Suprapubic skin (tissue), 4 donors: ENCODE results near the gene OR51B4. TPM values are rescaled to one million over a fixed set of nuclear protein-coding genes. Genes with fewer than 3 reads are reported as not detected.

Experiments
- DNase-seq, 2 donors: peaks; one replicate each; pipeline ENCODE4 v3.0.0-alpha.2; 2019; ENCODE audit warnings: low spot score in 2 of 2
- H3K27ac ChIP-seq: fragments of 200-600 bp; sonication (generic); one replicate; pipeline ENCODE4 v1.5.1; 2019
- H3K27me3 ChIP-seq: fragments of 200-600 bp; sonication (generic); one replicate; pipeline ENCODE4 v1.5.1; 2019
- H3K36me3 ChIP-seq: fragments of 200-600 bp; sonication (generic); one replicate; pipeline ENCODE4 v1.5.1; 2019
- H3K4me1 ChIP-seq: fragments of 200-600 bp; sonication (generic); one replicate; pipeline ENCODE4 v1.5.1; 2019
- H3K4me3 ChIP-seq: fragments of 200-600 bp; sonication (generic); one replicate; pipeline ENCODE4 v1.5.1; 2019; ENCODE audit warnings: mild to moderate bottlenecking
- H3K9me3 ChIP-seq: fragments of 200-600 bp; sonication (generic); one replicate; pipeline ENCODE4 v1.5.1; 2019
- EP300 ChIP-seq: sonication (generic); formaldehyde crosslinking; IDR thresholded peaks from one replicate; pipeline ENCODE4 v1.6.1; 2017; ENCODE audit warnings: antibody characterized with exemption
- POLR2A ChIP-seq, 2 donors: fragments of 450-650 bp; IDR thresholded peaks; one replicate each; pipeline ENCODE4 v1.6.1; 2017; ENCODE audit warnings: antibody characterized with exemption in 2 of 2, mild to moderate bottlenecking in 2 of 2, moderate library complexity in 2 of 2
- POLR2AphosphoS5 ChIP-seq, 3 donors: sonication (generic); formaldehyde crosslinking; IDR thresholded peaks; one replicate each; pipeline ENCODE4 v1.6.1; 2017; ENCODE audit warnings: antibody characterized with exemption in 3 of 3
- WGBS: methylation state at CpG from one replicate; pipeline ENCODE4 v1.1.5; 2018; 5-methylcytosine and 5-hydroxymethylcytosine counted together
- total RNA-seq, 4 donors: library from RNA; depleted of rRNA; stranded (reverse); fragments of >200 nt; gene quantifications; one replicate each; pipeline ENCODE4 v1.1.0, GENCODE V29; 2016
- TF ChIP-seq, protein P1 (sequence below), 2 donors: fragments of 200-600 bp in 1 of 2; fragments of 450-650 bp in 1 of 2; sonication (generic) in 1 of 2; IDR thresholded peaks; one replicate each; pipeline ENCODE4 v1.5.1; 2016 to 2019; ENCODE audit warnings: antibody characterized with exemption in 2 of 2, mild to moderate bottlenecking in 1 of 2, moderate library complexity in 1 of 2

The OR51B4 gene
- total RNA-seq, 4 donors from 2014 or later: not detected

DNA sequence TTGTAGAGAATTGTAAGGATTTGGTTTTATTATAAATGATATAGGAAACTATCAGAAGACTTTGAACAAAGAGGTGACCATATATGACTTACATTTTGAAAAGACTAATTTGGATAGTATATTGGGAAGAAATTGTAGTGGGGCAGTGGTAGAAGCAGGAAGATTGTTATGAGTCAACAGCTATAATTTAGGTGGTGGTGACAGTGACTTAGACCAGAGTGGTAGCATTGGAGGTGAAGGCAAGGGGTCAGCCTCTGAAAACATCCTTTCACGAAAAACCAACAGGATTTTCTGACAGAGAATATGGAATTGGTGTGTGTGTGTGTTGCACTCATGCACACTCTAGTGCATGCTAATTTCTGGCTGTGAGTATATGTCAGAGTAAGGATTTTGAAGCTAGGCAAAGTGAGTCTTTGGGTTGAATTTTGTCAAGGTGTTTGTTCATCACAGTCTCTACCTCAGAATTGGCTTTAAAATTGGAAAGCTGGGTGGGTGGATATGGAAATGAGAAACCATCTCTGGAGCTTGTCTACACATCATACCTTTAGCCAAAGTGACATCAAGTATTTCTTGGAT lies 23.9 kb downstream of the OR51B4 start:
- no peak for DNase-seq
- no peaks in the 10 kb centered on the region for H3K36me3 ChIP-seq
- no peaks in the 10 kb centered on the region for H3K4me1 ChIP-seq
- no peaks in the 10 kb centered on the region for H3K9me3 ChIP-seq
- WGBS: 80% methylated on average over 1 of the region's 1 CpG
- H3K27me3 ChIP-seq: no peaks in the 10 kb centered on the region
- TF ChIP-seq, protein P1, sequence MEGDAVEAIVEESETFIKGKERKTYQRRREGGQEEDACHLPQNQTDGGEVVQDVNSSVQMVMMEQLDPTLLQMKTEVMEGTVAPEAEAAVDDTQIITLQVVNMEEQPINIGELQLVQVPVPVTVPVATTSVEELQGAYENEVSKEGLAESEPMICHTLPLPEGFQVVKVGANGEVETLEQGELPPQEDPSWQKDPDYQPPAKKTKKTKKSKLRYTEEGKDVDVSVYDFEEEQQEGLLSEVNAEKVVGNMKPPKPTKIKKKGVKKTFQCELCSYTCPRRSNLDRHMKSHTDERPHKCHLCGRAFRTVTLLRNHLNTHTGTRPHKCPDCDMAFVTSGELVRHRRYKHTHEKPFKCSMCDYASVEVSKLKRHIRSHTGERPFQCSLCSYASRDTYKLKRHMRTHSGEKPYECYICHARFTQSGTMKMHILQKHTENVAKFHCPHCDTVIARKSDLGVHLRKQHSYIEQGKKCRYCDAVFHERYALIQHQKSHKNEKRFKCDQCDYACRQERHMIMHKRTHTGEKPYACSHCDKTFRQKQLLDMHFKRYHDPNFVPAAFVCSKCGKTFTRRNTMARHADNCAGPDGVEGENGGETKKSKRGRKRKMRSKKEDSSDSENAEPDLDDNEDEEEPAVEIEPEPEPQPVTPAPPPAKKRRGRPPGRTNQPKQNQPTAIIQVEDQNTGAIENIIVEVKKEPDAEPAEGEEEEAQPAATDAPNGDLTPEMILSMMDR (IDR thresholded peaks at IDR 0.05): no peak
- TF ChIP-seq EP300 (no peak), POLR2AphosphoS5 (IDR thresholded peaks at IDR 0.05) (no peak), POLR2A (IDR thresholded peaks at IDR 0.05) (no peak)
- H3K4me3 ChIP-seq: no peak overlapping the region
- H3K27ac ChIP-seq: no peak overlapping the region

- no peaks in the 10 kb centered on the region for H3K36me3 ChIP-seq
- no peak overlapping the region for H3K27ac ChIP-seq
- no peaks in the 10 kb centered on the region for H3K27me3 ChIP-seq
- H3K4me1 ChIP-seq: no peaks in the 10 kb centered on the region
- H3K9me3 ChIP-seq: no peaks in the 10 kb centered on the region
- no peak for TF ChIP-seq POLR2A (IDR thresholded peaks at IDR 0.05)
- TF ChIP-seq, protein P1 (IDR thresholded peaks at IDR 0.05): no peak
- no peak for TF ChIP-seq EP300
- no peak for TF ChIP-seq POLR2AphosphoS5 (IDR thresholded peaks at IDR 0.05)
- WGBS: 83% methylated on average over 2 of the region's 2 CpGs
- DNase-seq: no peak
- H3K4me3 ChIP-seq: no peak overlapping the region
Observed at GRCh38 chr11:5276697-5277096, 25.0 kb downstream of the OR51B4 start.

DNA sequence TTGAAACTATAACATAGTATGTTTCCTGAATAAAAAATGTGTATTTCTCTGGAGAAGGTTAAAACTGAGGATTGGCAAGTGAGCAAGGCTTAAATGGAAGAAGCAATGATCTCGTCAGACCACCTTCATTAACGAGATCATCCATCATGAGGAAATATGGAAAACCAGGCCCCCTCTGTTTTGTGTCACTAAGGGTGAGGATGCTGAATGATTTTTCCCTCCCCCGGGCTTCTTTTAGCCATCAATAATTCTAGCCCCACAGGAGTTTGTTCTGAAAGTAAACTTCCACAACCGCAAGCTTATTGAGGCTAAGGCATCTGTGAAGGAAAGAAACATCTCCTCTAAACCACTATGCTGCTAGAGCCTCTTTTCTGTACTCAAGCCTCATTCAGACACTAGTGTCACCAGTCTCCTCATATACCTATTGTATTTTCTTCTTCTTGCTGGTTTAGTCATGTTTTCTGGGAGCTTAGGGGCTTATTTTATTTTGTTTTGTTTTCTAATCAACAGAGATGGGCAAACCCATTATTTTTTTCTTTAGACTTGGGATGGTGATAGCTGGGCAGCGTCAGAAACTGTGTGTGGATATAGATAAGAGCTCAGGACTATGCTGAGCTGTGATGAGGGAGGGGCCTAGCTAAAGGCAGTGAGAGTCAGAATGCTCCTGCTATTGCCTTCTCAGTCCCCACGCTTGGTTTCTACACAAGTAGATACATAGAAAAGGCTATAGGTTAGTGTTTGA lies 26.2 kb downstream of the OR51B4 start:
- Histone ChIP-seq H3K9me3 (no peaks in the 10 kb centered on the region), H3K4me1 (no peaks in the 10 kb centered on the region), H3K36me3 (no peaks in the 10 kb centered on the region), H3K27me3 (no peaks in the 10 kb centered on the region), H3K27ac (no peak overlapping the region), H3K4me3 (no peak overlapping the region)
- 84% methylated on average over 6 of the region's 6 CpGs for WGBS
- no peak for DNase-seq
- TF ChIP-seq POLR2A (IDR thresholded peaks at IDR 0.05): no peak
- TF ChIP-seq, protein P1 (IDR thresholded peaks at IDR 0.05): no peak
- no peak for TF ChIP-seq POLR2AphosphoS5 (IDR thresholded peaks at IDR 0.05)
- TF ChIP-seq EP300: no peak

DNA sequence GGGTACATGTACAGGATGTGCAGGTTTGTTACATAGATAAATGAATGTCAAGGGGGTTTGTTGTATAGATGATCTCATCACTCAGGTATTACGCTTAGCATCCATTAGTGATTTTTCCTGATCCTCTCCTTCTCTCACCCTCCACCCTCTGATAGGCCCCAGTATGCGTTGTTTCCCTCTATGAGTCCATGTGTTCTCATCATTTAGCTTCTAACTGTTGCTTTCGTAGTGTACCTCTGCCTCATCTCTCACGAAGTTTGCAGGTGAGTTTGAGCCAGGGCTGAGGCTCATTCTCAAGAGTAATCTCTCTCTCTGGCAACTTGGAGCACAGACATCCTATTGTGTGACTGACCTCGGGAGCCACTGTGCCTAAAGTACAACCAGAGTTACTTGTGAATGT lies 27.4 kb downstream of the OR51B4 start:
- Histone ChIP-seq H3K27ac (no peak overlapping the region), H3K4me1 (no peaks in the 10 kb centered on the region), H3K9me3 (no peaks in the 10 kb centered on the region), H3K27me3 (no peaks in the 10 kb centered on the region), H3K36me3 (no peaks in the 10 kb centered on the region), H3K4me3 (no peak overlapping the region)
- 54% methylated on average over 5 of the region's 5 CpGs for WGBS
- no peak for DNase-seq
- TF ChIP-seq EP300: no peak
- TF ChIP-seq, protein P1 (IDR thresholded peaks at IDR 0.05): no peak
- TF ChIP-seq POLR2A (IDR thresholded peaks at IDR 0.05): no peak
- TF ChIP-seq POLR2AphosphoS5 (IDR thresholded peaks at IDR 0.05): no peak

GRCh38 chr11:5272395-5273017 lies 29.2 kb downstream of the OR51B4 start:
- no peaks in the 10 kb centered on the region for H3K36me3 ChIP-seq
- no peaks in the 10 kb centered on the region for H3K4me1 ChIP-seq
- TF ChIP-seq POLR2AphosphoS5 (IDR thresholded peaks at IDR 0.05): no peak
- TF ChIP-seq, protein P1 (IDR thresholded peaks at IDR 0.05): no peak
- no peak for TF ChIP-seq POLR2A (IDR thresholded peaks at IDR 0.05)
- no peak for TF ChIP-seq EP300
- no peak overlapping the region for H3K4me3 ChIP-seq
- no peaks in the 10 kb centered on the region for H3K27me3 ChIP-seq
- no peaks in the 10 kb centered on the region for H3K9me3 ChIP-seq
- no peak for DNase-seq
- WGBS: 63% methylated on average over 4 of the region's 4 CpGs
- H3K27ac ChIP-seq: no peak overlapping the region
